ENCODE measurements around the gene HMGN3. TPM values are rescaled to one million over a fixed set of nuclear protein-coding genes. Genes with fewer than 3 reads are reported as not detected.

Gene HMGN3
- total and polyA plus RNA-seq, 2 of the 4 experiments (the other 2 are of a cell fraction), result 6.8 to 35.5 TPM

- dilution Hi-C loops (cut with HindIII; ENCODE audit: low sequenced_read_pairs, unreplicated experiment), result no loop called here
- ATAC-seq (ENCODE audit: low read depth), result no peak
Observed at GRCh38 chr6:79226660-79227059, 7.8 kb downstream of the HMGN3 start.

More at GRCh38 chr6:79226660-79227059, 7.8 kb downstream of the HMGN3 start:
- Histone ChIP-seq H2BK20ac (ENCODE audit: low read depth, low read length) (no peak overlapping the region), H2AK5ac (ENCODE audit: low read depth, low read length) (no peak overlapping the region), H3K4ac (ENCODE audit: low read depth, low read length) (no peak overlapping the region), H2BK5ac (ENCODE audit: low read depth, low read length, poor library complexity, severe bottlenecking) (no peak overlapping the region), H3K18ac (ENCODE audit: low read depth, low read length) (no peak overlapping the region), H2BK15ac (ENCODE audit: low read depth, low read length) (no peak overlapping the region), H3K27me3 (ENCODE audit: control insufficient read depth, insufficient read depth, low read length) (no peaks in the 10 kb centered on the region), H3K4me3 (ENCODE audit: insufficient read depth, low read depth, low read length) (no peak overlapping the region), H3K9me1 (ENCODE audit: insufficient read depth, low read length) (peaks cover under 1% of the 10 kb centered on the region; the same call in 1 of the 2 replicates), H3K27ac (ENCODE audit: insufficient read depth, low read length) (no peak overlapping the region), H3K79me1 (ENCODE audit: low read depth in 1 of 2, low read length in 2 of 2) (peaks cover 6 to 13% of the 10 kb centered on the region in 2 experiments; a peak in 3 of 4 replicates), H3K36me3 (ENCODE audit: control insufficient read depth, insufficient read depth, low read length) (no peaks in the 10 kb centered on the region), H3K4me2 (ENCODE audit: low read depth, low read length) (no peak overlapping the region), H4K5ac (ENCODE audit: low read depth, low read length) (no peak overlapping the region), H3K9me3 (ENCODE audit: control insufficient read depth, insufficient read depth, low read length) (no peaks in the 10 kb centered on the region), H3K14ac (replicated peaks; ENCODE audit: low read depth, low read length) (no peak overlapping the region), H2AK9ac (replicated peaks; ENCODE audit: low read depth, low read length, poor library complexity) (no peak overlapping the region), H4K8ac (ENCODE audit: low read depth in 2 of 2, low read length in 2 of 2) (no peak overlapping the region), H3K56ac (ENCODE audit: extremely low read depth, insufficient read depth, low read length) (no peak overlapping the region), H3K4me1 (ENCODE audit: control insufficient read depth, insufficient read depth, low read length) (peaks cover 2% of the 10 kb centered on the region; the same call in 1 of the 2 replicates), H3K23ac (ENCODE audit: low read depth, low read length) (no peak overlapping the region), H3K9ac (ENCODE audit: low read depth, low read length) (no peak overlapping the region), H4K20me1 (ENCODE audit: insufficient read depth, low read length) (no peaks in the 10 kb centered on the region), H2AFZ (replicated peaks; ENCODE audit: low read length, poor library complexity) (no peak overlapping the region), H4K91ac (ENCODE audit: insufficient read depth, low read depth, low read length) (no peak overlapping the region), H2BK120ac (ENCODE audit: low read depth, low read length) (no peak overlapping the region)
- ChIA-PET POLR2A (ENCODE audit: unreplicated experiment) (no interaction called here), CTCF (no interaction called here)
- BruUV-seq (replicated peaks), result no TSS peak
- intact Hi-C loops (cut with micrococcal nuclease), result no loop called here
- DNase-seq, result no peak
- in situ Hi-C loops (cut with MboI; ENCODE audit: low sequenced_read_pairs), result loop anchor here (10.0 kb wide), 2 partner anchors 142 to 308 kb away; partner anchors contain the start of gene LCA5
- WGBS, 2 experiments (ENCODE audit: extremely low coverage in 2 of 2, insufficient read length in 1 of 2), result no CpG with 5 or more reads among the region's 3 CpGs
- TF ChIP-seq, protein P1, sequence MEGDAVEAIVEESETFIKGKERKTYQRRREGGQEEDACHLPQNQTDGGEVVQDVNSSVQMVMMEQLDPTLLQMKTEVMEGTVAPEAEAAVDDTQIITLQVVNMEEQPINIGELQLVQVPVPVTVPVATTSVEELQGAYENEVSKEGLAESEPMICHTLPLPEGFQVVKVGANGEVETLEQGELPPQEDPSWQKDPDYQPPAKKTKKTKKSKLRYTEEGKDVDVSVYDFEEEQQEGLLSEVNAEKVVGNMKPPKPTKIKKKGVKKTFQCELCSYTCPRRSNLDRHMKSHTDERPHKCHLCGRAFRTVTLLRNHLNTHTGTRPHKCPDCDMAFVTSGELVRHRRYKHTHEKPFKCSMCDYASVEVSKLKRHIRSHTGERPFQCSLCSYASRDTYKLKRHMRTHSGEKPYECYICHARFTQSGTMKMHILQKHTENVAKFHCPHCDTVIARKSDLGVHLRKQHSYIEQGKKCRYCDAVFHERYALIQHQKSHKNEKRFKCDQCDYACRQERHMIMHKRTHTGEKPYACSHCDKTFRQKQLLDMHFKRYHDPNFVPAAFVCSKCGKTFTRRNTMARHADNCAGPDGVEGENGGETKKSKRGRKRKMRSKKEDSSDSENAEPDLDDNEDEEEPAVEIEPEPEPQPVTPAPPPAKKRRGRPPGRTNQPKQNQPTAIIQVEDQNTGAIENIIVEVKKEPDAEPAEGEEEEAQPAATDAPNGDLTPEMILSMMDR (conservative IDR thresholded peaks at IDR 0.05; ENCODE audit: low read depth, low read length), result no peak
- TF ChIP-seq CEBPB (IDR thresholded peaks at IDR 0.05; ENCODE audit: low read depth, low read length), result no peak
- no peak for TF ChIP-seq ELK1 (IDR thresholded peaks at IDR 0.05; ENCODE audit: borderline replicate concordance, low read depth, low read length)
- TF ChIP-seq RAD21 (IDR thresholded peaks at IDR 0.05; ENCODE audit: low read length), result no peak
- TF ChIP-seq CHD1 (IDR thresholded peaks at IDR 0.05; ENCODE audit: low read depth, low read length), result no peak
- no peak for TF ChIP-seq USF2 (IDR thresholded peaks at IDR 0.05; ENCODE audit: low read depth, low read length)
- TF ChIP-seq RFX5 (IDR thresholded peaks at IDR 0.05; ENCODE audit: low read depth, low read length), result no peak
- no peak for TF ChIP-seq FOS (IDR thresholded peaks at IDR 0.05; ENCODE audit: low read depth, low read length)
- no peak for TF ChIP-seq MAFK (IDR thresholded peaks at IDR 0.05; ENCODE audit: low read depth, low read length)
- TF ChIP-seq MXI1 (IDR thresholded peaks at IDR 0.05; ENCODE audit: borderline replicate concordance, low read depth, low read length), result no peak
- no peak for TF ChIP-seq BHLHE40 (IDR thresholded peaks at IDR 0.05; ENCODE audit: low read depth, low read length)
- no peak for TF ChIP-seq SMC3 (IDR thresholded peaks at IDR 0.05; ENCODE audit: low read depth, low read length)
- TF ChIP-seq POLR2A (IDR thresholded peaks at IDR 0.05; ENCODE audit: low read depth, low read length), result no peak
- TF ChIP-seq MAZ (IDR thresholded peaks at IDR 0.05; ENCODE audit: borderline replicate concordance, low read depth, low read length), result no peak
- no peak for TF ChIP-seq NFE2L2 (IDR thresholded peaks at IDR 0.05; ENCODE audit: low read depth, low read length)
- TF ChIP-seq RCOR1 (IDR thresholded peaks at IDR 0.05; ENCODE audit: insufficient replicate concordance, low read length), result no peak
